Tibial artery (tissue), 4 donors: Measurements from ENCODE around the gene CBX7.

Source experiments
- DNase-seq, 2 donors: peaks; one replicate each; pipeline ENCODE4 v3.0.0-alpha.2; 2019
- H3K27ac ChIP-seq, 2 donors: fragments of 200-600 bp; sonication (generic) in 1 of 2; 1 replicate in 1 of 2; 2 replicates in 1 of 2; pipeline ENCODE4 v1.5.1; 2018 to 2019; ENCODE audit warnings: mild to moderate bottlenecking in 1 of 2
- H3K27me3 ChIP-seq, 2 donors: fragments of 200-600 bp; sonication (generic) in 1 of 2; one replicate each; pipeline versions ENCODE4 v1.5.1 to v1.6.0; 2016 to 2019
- H3K36me3 ChIP-seq, 3 donors: fragments of 200-600 bp; sonication (generic) in 2 of 3; one replicate each; pipeline ENCODE4 v1.5.1; 2016 to 2019; ENCODE audit warnings: mild to moderate bottlenecking in 2 of 3
- H3K4me1 ChIP-seq, 4 donors: fragments of 200-600 bp; sonication (generic) in 2 of 4; 1 replicate in 3 of 4; 2 replicates in 1 of 4; pipeline ENCODE4 v1.5.1; 2016 to 2019
- H3K4me3 ChIP-seq, 2 donors: fragments of 200-600 bp; sonication (generic) in 1 of 2; 1 replicate in 1 of 2; 2 replicates in 1 of 2; pipeline ENCODE4 v1.5.1; 2018 to 2019; ENCODE audit warnings: mild to moderate bottlenecking in 2 of 2
- H3K9me3 ChIP-seq, 3 donors: fragments of 200-600 bp; sonication (generic) in 1 of 3; one replicate each; pipeline ENCODE4 v1.5.1; 2016 to 2019
- CTCF ChIP-seq, 2 experiments: fragments of 200-600 bp in 1 of 2; fragments of 450-650 bp in 1 of 2; IDR thresholded peaks; one replicate each; pipeline ENCODE4 v1.5.1; 2017 to 2019; ENCODE audit warnings: antibody characterized with exemption in 2 of 2, mild to moderate bottlenecking in 1 of 2, moderate library complexity in 1 of 2
- intact Hi-C: fragments of 100-400 bp; cut with DNase I; formaldehyde crosslinking; loops from one replicate; pipeline ENCODE4 v1.15.0; 2023; ENCODE audit warnings: low total_unique reads

The CBX7 gene

GRCh38 chr22:39091126-39092081 is 61.1 kb downstream of the CBX7 start:
- Histone ChIP-seq H3K36me3 (no peaks in the 10 kb centered on the region), H3K9me3 (no peaks in the 10 kb centered on the region), H3K27ac (no peak overlapping the region), H3K27me3 (peaks cover 0 to 16% of the 10 kb centered on the region in 2 donors), H3K4me1 (no peaks in the 10 kb centered on the region), H3K4me3 (no peak overlapping the region)
- no peak for TF ChIP-seq CTCF (IDR thresholded peaks at IDR 0.05)
- intact Hi-C loops: no loop called here
- DNase-seq: no peak

GRCh38 chr22:39090426-39091064 is 61.9 kb downstream of the CBX7 start:
- DNase-seq: no peak
- H3K4me1 ChIP-seq: no peaks in the 10 kb centered on the region
- H3K27me3 ChIP-seq: peaks cover 0 to 16% of the 10 kb centered on the region in 2 donors
- intact Hi-C loops: no loop called here
- no peak overlapping the region for H3K4me3 ChIP-seq
- H3K36me3 ChIP-seq: no peaks in the 10 kb centered on the region
- H3K27ac ChIP-seq: no peak overlapping the region
- no peak for TF ChIP-seq CTCF (IDR thresholded peaks at IDR 0.05)
- no peaks in the 10 kb centered on the region for H3K9me3 ChIP-seq

DNA sequence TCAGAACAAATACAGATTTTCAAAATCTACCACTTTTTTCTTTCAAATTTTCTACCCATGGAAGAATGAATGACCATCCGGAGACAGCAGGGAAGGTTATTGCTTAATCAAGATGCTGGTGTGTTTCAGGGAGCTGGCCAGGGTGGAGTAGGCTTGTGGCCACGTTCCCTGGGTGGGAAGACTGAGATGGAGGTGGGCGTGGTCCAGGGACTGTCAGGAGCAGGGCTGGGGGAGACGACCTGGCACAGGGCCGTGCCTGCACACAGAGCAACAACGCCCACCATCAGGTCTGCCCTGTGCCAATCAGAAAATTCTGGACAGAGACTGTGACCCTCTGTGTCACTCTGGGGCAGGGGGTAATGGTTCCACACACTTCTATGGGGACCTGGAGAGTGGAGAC is 62.6 kb downstream of the CBX7 start:
- Histone ChIP-seq H3K27ac (no peak overlapping the region), H3K27me3 (peaks cover 0 to 16% of the 10 kb centered on the region in 2 donors), H3K9me3 (no peaks in the 10 kb centered on the region), H3K4me3 (no peak overlapping the region), H3K36me3 (no peaks in the 10 kb centered on the region), H3K4me1 (no peaks in the 10 kb centered on the region)
- no peak for DNase-seq
- intact Hi-C loops: no loop called here
- no peak for TF ChIP-seq CTCF (IDR thresholded peaks at IDR 0.05)

DNA sequence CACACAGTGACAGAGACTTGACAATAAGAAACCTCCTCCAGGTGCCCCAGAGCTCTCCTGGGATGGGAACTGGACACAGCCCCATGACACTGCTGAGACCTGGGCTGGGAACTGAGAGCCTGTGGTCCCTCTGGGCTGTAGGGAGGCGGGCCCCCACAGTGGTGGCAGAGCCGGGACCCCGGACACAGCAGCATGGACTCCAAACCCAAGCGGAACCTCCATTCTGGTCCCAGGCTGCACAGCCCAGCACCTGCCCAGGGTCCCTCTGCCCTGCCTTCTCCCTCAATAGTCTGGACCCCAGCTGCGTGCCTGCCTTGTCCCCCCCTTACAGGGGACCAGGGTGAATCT is 63.8 kb downstream of the CBX7 start:
- H3K27ac ChIP-seq: no peak overlapping the region
- DNase-seq: no peak
- no peak for TF ChIP-seq CTCF (IDR thresholded peaks at IDR 0.05)
- H3K4me1 ChIP-seq: no peaks in the 10 kb centered on the region
- intact Hi-C loops: no loop called here
- no peaks in the 10 kb centered on the region for H3K9me3 ChIP-seq
- peaks cover 0 to 16% of the 10 kb centered on the region in 2 donors for H3K27me3 ChIP-seq
- no peaks in the 10 kb centered on the region for H3K36me3 ChIP-seq
- no peak overlapping the region for H3K4me3 ChIP-seq

DNA sequence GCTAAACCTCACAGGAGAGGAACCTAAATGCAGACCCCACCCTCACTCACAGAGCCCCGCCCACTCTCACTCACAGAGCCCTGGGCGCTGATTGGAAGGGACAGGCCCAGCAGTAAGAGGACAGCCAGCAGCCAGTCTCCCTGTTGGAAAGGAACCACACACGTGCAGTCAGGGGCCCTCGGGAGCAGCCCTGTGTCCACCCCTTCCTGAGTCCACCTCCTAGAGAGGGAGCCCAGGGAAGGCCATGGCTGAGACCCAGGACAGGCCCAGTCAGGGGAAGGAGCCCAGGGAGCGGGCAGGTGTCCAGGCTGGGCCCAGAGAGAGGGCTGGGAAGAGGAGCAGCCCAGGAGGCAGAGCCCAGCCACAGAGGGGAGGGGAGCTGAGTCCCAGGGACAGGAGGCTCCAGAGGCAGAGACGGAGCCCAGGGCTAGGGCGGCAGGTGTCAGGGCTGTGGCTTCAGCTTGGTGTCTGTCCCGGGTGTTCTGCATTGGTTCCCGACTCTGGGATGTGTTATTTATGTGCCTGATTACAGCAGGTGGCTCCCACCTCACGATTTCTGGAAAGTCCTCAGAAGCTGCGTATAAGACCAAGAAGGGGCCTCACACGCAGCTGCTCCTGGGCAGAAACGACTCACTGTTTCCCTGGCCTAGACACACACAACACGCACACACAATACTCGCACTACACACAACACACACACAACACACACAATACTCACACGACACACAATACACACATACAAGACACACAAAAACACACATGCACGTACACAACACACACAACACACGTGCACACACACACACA is 64.4 kb downstream of the CBX7 start:
- no peak for DNase-seq
- intact Hi-C loops: no loop called here
- H3K27ac ChIP-seq: no peak overlapping the region

More for the DNA sequence above, 64.4 kb downstream of the CBX7 start:
- Histone ChIP-seq H3K36me3 (no peaks in the 10 kb centered on the region), H3K27me3 (peaks cover 0 to 19% of the 10 kb centered on the region in 2 donors), H3K4me3 (no peak overlapping the region), H3K4me1 (no peaks in the 10 kb centered on the region), H3K9me3 (no peaks in the 10 kb centered on the region)
- TF ChIP-seq CTCF (IDR thresholded peaks at IDR 0.05): no peak
